ENCODE measurements around the gene GCK. TPM values are rescaled to one million over a fixed set of nuclear protein-coding genes. Genes with fewer than 3 reads are reported as not detected.

GCK gene
- total RNA-seq, 1 donor from 2014 or later: 0.47 TPM

GRCh38 chr7:44105832-44106231 is 83.4 kb downstream of the GCK start:
- no peaks in the 10 kb centered on the region for H3K9me3 ChIP-seq
- H3K27ac ChIP-seq: peak overlapping the region; percentile 81
- peaks cover 4% of the 10 kb centered on the region for H3K4me1 ChIP-seq
- ATAC-seq: no peak
- no peak for DNase-seq
- H3K36me3 ChIP-seq: peaks cover 37% of the 10 kb centered on the region
- TF ChIP-seq CTCF (IDR thresholded peaks at IDR 0.05): no peak
- H3K27me3 ChIP-seq (ENCODE audit: low read depth): peaks cover 20% of the 10 kb centered on the region
- intact Hi-C loops (cut with DNase I): no loop called here
- H3K4me3 ChIP-seq: peak overlapping the region; percentile 59

GRCh38 chr7:44104860-44105771 is 84.1 kb downstream of the GCK start:
- no peak for TF ChIP-seq CTCF (IDR thresholded peaks at IDR 0.05)
- peak overlapping the region; percentile 81 for H3K27ac ChIP-seq
- peaks cover 20% of the 10 kb centered on the region for H3K27me3 ChIP-seq (ENCODE audit: low read depth)
- H3K4me3 ChIP-seq: peak overlapping the region; percentile 59
- peak; percentile 3 to 15 for ATAC-seq
- peaks cover 30% of the 10 kb centered on the region for H3K36me3 ChIP-seq
- no peaks in the 10 kb centered on the region for H3K9me3 ChIP-seq
- no peak for DNase-seq
- peaks cover 4% of the 10 kb centered on the region for H3K4me1 ChIP-seq
- intact Hi-C loops (cut with DNase I): no loop called here

GRCh38 chr7:44103923-44104859 is 85.0 kb downstream of the GCK start, which contains the start of gene AEBP1:
TSS of gene AEBP1 (plus strand) at chr7:44104345. CDS start at chr7:44104666, 321 bp downstream.
- ATAC-seq (peak; percentile 36 to 37), DNase-seq (no peak)
- peaks cover 20% of the 10 kb centered on the region for H3K27me3 ChIP-seq (ENCODE audit: low read depth)
- TF ChIP-seq CTCF (IDR thresholded peaks at IDR 0.05): no peak
- intact Hi-C loops (cut with DNase I): no loop called here
- peaks cover 21% of the 10 kb centered on the region for H3K36me3 ChIP-seq
- H3K9me3 ChIP-seq: no peaks in the 10 kb centered on the region
- peak within 1 kb of the TSS; percentile 81 for H3K27ac ChIP-seq
- peak within 1 kb of the TSS; percentile 59 for H3K4me3 ChIP-seq
- peaks cover 4% of the 10 kb centered on the region for H3K4me1 ChIP-seq

- H3K27ac ChIP-seq: peak overlapping the region; percentile 67
Observed at GRCh38 chr7:44103566-44103922, 85.7 kb downstream of the GCK start.

More at GRCh38 chr7:44103566-44103922, 85.7 kb downstream of the GCK start:
- peaks cover 4% of the 10 kb centered on the region for H3K4me1 ChIP-seq
- no peak for TF ChIP-seq CTCF (IDR thresholded peaks at IDR 0.05)
- peak overlapping the region; percentile 59 for H3K4me3 ChIP-seq
- peaks cover 16% of the 10 kb centered on the region for H3K36me3 ChIP-seq
- DNase-seq (no peak), ATAC-seq (no peak)
- intact Hi-C loops (cut with DNase I): no loop called here
- no peaks in the 10 kb centered on the region for H3K9me3 ChIP-seq
- peaks cover 20% of the 10 kb centered on the region for H3K27me3 ChIP-seq (ENCODE audit: low read depth)

All from lower lobe of right lung (tissue), 2 donors.